ENCODE measurements around the gene LAMTOR2.

Gene LAMTOR2

DNA sequence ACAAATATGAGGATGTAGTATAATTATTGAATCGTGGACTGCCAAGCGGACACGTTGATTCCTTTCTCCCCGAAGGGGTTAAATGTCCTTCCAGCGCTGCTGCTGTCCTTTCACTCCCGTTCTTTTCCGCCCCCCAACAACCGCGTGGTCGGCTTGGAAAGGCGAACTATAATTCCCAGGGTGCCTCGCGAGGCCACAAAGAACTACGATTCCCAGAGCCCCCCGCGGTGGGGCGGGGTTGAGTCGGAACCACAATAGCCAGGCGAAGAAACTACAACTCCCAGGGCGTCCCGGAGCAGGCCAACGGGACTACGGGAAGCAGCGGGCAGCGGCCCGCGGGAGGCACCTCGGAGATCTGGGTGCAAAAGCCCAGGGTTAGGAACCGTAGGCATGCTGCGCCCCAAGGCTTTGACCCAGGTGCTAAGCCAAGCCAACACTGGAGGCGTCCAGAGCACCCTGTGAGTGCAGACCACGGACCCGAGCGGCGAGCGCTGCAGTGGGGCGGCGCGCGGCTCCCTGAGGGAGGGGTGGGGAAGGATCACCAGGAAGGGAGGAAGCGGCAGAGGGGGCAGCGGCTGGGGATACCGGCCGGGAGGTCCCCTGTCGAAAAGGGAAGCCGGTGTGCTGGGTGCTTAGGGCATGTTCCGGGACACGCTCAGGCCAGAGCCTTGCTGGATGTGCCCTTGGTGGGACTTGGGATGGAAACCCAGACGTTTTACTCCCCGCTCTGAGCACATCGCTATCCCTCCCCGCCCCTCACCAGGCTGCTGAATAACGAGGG lies at the start of gene LAMTOR2:
Gene LAMTOR2, plus strand, starts transcription at position 283 of the 781 bp plus-strand sequence. Its CDS starts 108 bp downstream, at position 391.
- peaks cover 77% of the 10 kb centered on the region for H3K36me3 Mint-ChIP-seq (ENCODE audit: low read depth)
- peak within 1 kb of the TSS; percentile 97 for H3K27ac Mint-ChIP-seq
- peak within 1 kb of the TSS; percentile 99 for H3K4me3 Mint-ChIP-seq
- no peaks in the 10 kb centered on the region for H3K9me3 Mint-ChIP-seq
- intact Hi-C loops (cut with micrococcal nuclease): loop anchor here (1.0 to 2.0 kb wide), 3 partner anchors 28 to 36 kb away; partner anchors contain the start of genes MEX3A and SSR2
- no peaks in the 10 kb centered on the region for H3K27me3 Mint-ChIP-seq
- H3K4me1 Mint-ChIP-seq (ENCODE audit: low read depth): peaks cover 53% of the 10 kb centered on the region

GRCh38 chr1:156004843-156005584 lies 49.6 kb upstream of the LAMTOR2 start:
- Mint-ChIP-seq H3K27ac (no peak overlapping the region), H3K4me1 (ENCODE audit: low read depth) (peaks cover 14% of the 10 kb centered on the region), H3K36me3 (ENCODE audit: low read depth) (peaks cover 36% of the 10 kb centered on the region), H3K9me3 (no peaks in the 10 kb centered on the region), H3K27me3 (no peaks in the 10 kb centered on the region), H3K4me3 (no peak overlapping the region)
- intact Hi-C loops (cut with micrococcal nuclease): no loop called here

DNA sequence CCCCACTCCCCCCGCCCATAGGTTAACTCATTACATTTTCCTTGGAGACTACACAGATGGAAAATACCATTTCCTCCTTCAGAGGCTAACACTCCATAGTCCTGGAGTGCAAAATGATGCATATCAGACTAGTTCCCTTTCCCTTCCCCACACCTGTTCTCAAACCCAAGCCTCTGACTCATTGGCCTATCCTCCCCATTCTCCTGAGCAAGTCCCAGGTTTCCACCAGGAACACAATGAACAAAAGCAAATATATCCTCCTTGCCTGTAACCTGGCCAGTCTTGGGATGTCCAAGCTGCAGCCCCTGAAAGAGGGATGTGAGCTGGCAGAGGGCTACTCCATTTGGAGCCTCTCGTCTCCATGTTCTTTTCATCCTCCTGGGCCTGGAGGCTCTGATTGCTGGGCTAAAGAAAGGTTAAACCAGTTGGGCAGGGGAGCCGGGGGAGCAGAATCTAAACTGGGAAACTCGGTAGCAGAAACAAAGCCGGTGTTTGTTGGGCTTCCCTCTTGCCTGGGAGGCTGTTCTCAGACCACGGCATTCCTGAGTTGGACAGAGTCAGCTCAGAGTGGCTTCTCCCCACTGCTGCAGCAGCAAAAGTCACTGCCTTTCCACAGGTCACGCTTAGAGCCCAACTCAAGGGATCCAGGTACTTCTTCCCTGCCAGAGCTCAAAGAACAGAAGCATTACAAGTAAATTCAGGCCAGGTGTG lies 47.8 kb upstream of the LAMTOR2 start:
- peaks cover 13% of the 10 kb centered on the region for H3K4me1 Mint-ChIP-seq (ENCODE audit: low read depth)
- H3K27ac Mint-ChIP-seq: no peak overlapping the region
- no peak overlapping the region for H3K4me3 Mint-ChIP-seq
- H3K36me3 Mint-ChIP-seq (ENCODE audit: low read depth): peaks cover 54% of the 10 kb centered on the region
- H3K27me3 Mint-ChIP-seq: no peaks in the 10 kb centered on the region
- H3K9me3 Mint-ChIP-seq: no peaks in the 10 kb centered on the region
- intact Hi-C loops (cut with micrococcal nuclease): no loop called here

- Mint-ChIP-seq H3K27me3 (no peaks in the 10 kb centered on the region), H3K4me3 (no peak overlapping the region), H3K4me1 (ENCODE audit: low read depth) (peaks cover 10% of the 10 kb centered on the region), H3K27ac (peak overlapping the region; percentile 26), H3K36me3 (ENCODE audit: low read depth) (peaks cover 76% of the 10 kb centered on the region), H3K9me3 (no peaks in the 10 kb centered on the region)
- intact Hi-C loops (cut with micrococcal nuclease): no loop called here
These were observed 45.2 kb upstream of the LAMTOR2 start for GRCh38 chr1:156009404-156009803.

DNA sequence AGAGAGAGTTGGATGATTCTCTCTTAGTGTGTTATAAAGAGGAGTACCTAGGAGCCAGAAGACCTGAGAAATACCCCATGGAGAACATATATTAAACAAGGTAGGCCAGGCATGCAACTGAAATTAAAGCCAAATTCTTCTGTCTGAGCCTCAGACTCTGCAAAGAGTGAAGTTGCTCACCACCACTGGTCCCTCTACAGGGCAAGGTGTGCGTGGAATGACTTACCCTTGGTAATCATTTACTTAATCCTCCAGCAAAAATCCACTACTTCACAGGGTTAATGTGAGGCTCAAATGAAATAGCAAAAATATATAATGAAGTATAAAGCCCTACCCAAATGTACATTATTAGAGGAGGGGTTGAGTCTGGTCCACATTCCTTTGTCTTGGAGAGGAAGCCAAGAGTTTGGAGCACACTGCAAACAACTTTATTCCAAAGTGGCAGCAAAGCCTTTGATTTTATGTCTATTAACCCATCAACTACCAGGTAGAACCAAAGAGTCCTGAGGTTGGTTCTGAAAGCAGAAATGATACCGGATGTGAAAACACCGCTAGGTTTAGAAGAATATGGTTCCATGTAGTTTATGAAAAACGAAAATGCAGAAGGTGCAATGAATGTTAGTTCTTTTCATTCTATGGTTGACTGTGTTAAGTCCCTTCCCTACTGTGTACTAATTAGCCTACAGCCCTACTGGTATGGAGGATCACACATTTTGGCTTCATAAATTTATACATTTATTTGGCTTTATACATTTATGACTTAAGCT lies 42.3 kb upstream of the LAMTOR2 start:
- no peak overlapping the region for H3K4me3 Mint-ChIP-seq
- no peaks in the 10 kb centered on the region for H3K27me3 Mint-ChIP-seq
- H3K27ac Mint-ChIP-seq: no peak overlapping the region
- H3K4me1 Mint-ChIP-seq (ENCODE audit: low read depth): peaks cover 10% of the 10 kb centered on the region
- H3K9me3 Mint-ChIP-seq: no peaks in the 10 kb centered on the region
- peaks cover 91% of the 10 kb centered on the region for H3K36me3 Mint-ChIP-seq (ENCODE audit: low read depth)
- intact Hi-C loops (cut with micrococcal nuclease): no loop called here

- intact Hi-C loops (cut with micrococcal nuclease): no loop called here
- Mint-ChIP-seq H3K4me3 (no peak overlapping the region), H3K27ac (no peak overlapping the region), H3K4me1 (ENCODE audit: low read depth) (peaks cover 26% of the 10 kb centered on the region), H3K9me3 (no peaks in the 10 kb centered on the region), H3K27me3 (no peaks in the 10 kb centered on the region), H3K36me3 (ENCODE audit: low read depth) (peaks cover 92% of the 10 kb centered on the region)
These were observed 39.8 kb upstream of the LAMTOR2 start for GRCh38 chr1:156014829-156015228.

DNA sequence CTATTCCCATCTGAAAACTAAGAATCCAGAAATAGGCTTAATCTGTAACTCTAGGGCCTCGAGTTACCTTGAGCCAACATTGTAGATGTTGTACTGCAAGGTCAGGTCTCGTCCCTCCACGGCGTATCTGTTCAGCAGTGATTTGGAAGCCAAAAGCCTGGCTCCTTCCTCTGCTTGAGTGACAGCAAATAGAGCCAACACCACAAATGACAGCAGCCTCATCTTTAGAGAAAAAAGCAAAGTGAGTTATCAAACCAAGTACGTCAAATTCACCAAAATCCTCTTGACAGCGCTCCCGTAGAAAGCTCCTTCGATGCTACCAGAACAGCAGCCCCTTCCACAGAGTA lies 34.7 kb upstream of the LAMTOR2 start:
- peaks cover 54% of the 10 kb centered on the region for H3K36me3 Mint-ChIP-seq (ENCODE audit: low read depth)
- H3K27me3 Mint-ChIP-seq: peaks cover 18% of the 10 kb centered on the region
- peak overlapping the region; percentile 97 for H3K4me3 Mint-ChIP-seq
- no peaks in the 10 kb centered on the region for H3K9me3 Mint-ChIP-seq
- H3K27ac Mint-ChIP-seq: peak overlapping the region; percentile 94
- intact Hi-C loops (cut with micrococcal nuclease): loop anchor here (1.0 kb wide), 1 partner anchor 34 kb away; the partner anchor contains the start of gene LAMTOR2
- peaks cover 27% of the 10 kb centered on the region for H3K4me1 Mint-ChIP-seq (ENCODE audit: low read depth)

DNA sequence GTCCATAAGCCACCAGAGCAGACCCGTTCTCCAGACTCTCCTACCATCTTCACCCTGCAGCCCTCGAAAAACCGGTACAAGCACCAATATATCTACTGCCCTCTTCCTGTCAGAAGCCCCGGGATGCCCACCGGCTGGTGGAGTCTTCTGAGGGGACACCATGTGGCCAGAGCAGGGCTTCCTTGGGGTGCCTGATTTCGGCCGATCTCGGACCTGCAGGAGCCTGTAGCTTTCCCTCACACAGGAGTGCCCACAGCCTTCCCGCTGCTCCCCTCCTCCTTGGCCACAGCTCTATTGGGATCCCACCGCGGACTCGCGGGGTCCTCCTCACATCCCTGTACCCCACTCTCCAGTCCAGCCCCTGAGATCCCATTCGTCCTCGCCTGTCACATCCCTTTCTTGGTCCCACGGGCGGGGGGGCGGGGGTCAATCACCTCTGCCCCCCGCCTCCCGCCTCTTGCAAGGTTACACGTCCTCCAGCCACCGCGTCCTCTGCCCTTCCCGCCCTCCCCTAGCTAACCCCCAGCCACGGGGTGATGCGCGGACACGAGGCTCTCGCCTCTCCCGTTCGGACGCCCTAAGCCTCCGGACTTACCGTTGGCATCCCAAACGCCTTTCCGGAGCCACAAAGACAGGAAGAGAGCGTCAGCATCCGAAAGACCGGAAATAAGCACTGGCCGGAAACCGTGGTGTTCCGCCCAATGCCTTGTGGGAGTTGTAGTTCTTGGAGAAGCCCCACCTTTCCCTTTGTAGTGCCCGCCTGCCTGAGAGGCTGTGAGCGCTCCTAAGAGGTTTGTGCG lies 34.1 kb upstream of the LAMTOR2 start, which contains the start of gene SSR2:
Gene SSR2, minus strand, starts transcription at position 659 of the 800 bp plus-strand sequence. CDS start 784 bp downstream, outside the sequence.
- Mint-ChIP-seq H3K27me3 (peaks cover 24% of the 10 kb centered on the region), H3K4me3 (peak within 1 kb of the TSS; percentile 97), H3K4me1 (ENCODE audit: low read depth) (peaks cover 27% of the 10 kb centered on the region), H3K9me3 (no peaks in the 10 kb centered on the region), H3K36me3 (ENCODE audit: low read depth) (peaks cover 52% of the 10 kb centered on the region), H3K27ac (peak within 1 kb of the TSS; percentile 94)
- intact Hi-C loops (cut with micrococcal nuclease): loop anchor here (1.0 kb wide), 1 partner anchor 34 kb away; the partner anchor contains the start of gene LAMTOR2

- Mint-ChIP-seq H3K27ac (peak overlapping the region; percentile 94), H3K4me1 (ENCODE audit: low read depth) (peaks cover 31% of the 10 kb centered on the region), H3K27me3 (peaks cover 29% of the 10 kb centered on the region), H3K4me3 (peak overlapping the region; percentile 97), H3K9me3 (no peaks in the 10 kb centered on the region), H3K36me3 (ENCODE audit: low read depth) (peaks cover 47% of the 10 kb centered on the region)
- intact Hi-C loops (cut with micrococcal nuclease): no loop called here
These were observed 33.5 kb upstream of the LAMTOR2 start for GRCh38 chr1:156021093-156021428.

- Mint-ChIP-seq H3K4me1 (ENCODE audit: low read depth) (peaks cover 33% of the 10 kb centered on the region), H3K4me3 (no peak overlapping the region)
These were observed 32.6 kb upstream of the LAMTOR2 start for GRCh38 chr1:156021954-156022353.

GRCh38 chr1:156024801-156025200 lies 29.8 kb upstream of the LAMTOR2 start:
- Mint-ChIP-seq H3K9me3 (no peaks in the 10 kb centered on the region), H3K4me1 (ENCODE audit: low read depth) (peaks cover 17% of the 10 kb centered on the region), H3K36me3 (ENCODE audit: low read depth) (peaks cover 10% of the 10 kb centered on the region), H3K27me3 (peaks cover 31% of the 10 kb centered on the region), H3K4me3 (no peak overlapping the region), H3K27ac (no peak overlapping the region)
- intact Hi-C loops (cut with micrococcal nuclease): no loop called here

More at GRCh38 chr1:156021954-156022353, 32.6 kb upstream of the LAMTOR2 start:
- H3K27ac Mint-ChIP-seq: no peak overlapping the region
- peaks cover 30% of the 10 kb centered on the region for H3K27me3 Mint-ChIP-seq
- H3K36me3 Mint-ChIP-seq (ENCODE audit: low read depth): peaks cover 38% of the 10 kb centered on the region
- intact Hi-C loops (cut with micrococcal nuclease): no loop called here
- H3K9me3 Mint-ChIP-seq: no peaks in the 10 kb centered on the region

- H3K27ac Mint-ChIP-seq: no peak overlapping the region
- H3K4me3 Mint-ChIP-seq: no peak overlapping the region
These were observed 28.7 kb upstream of the LAMTOR2 start for GRCh38 chr1:156025876-156026275.

More at GRCh38 chr1:156025876-156026275, 28.7 kb upstream of the LAMTOR2 start:
- intact Hi-C loops (cut with micrococcal nuclease): no loop called here
- peaks cover 31% of the 10 kb centered on the region for H3K27me3 Mint-ChIP-seq
- no peaks in the 10 kb centered on the region for H3K9me3 Mint-ChIP-seq
- no peaks in the 10 kb centered on the region for H3K36me3 Mint-ChIP-seq (ENCODE audit: low read depth)
- peaks cover 10% of the 10 kb centered on the region for H3K4me1 Mint-ChIP-seq (ENCODE audit: low read depth)
